ENCODE measurements around the gene PCDHGA6. TPM values are rescaled to one million over a fixed set of nuclear protein-coding genes. Genes with fewer than 3 reads are reported as not detected.

The PCDHGA6 gene
- total and polyA plus RNA-seq, 2 of the 8 experiments (the other 6 are each of a cell fraction or from before 2014, with no cell fraction given), result 1.4 to 2.0 TPM

GRCh38 chr5:141342773-141343172, 30.9 kb upstream of the PCDHGA6 start:
- no peak overlapping the region for H3K23ac ChIP-seq (ENCODE audit: insufficient read length)
- no peak overlapping the region for H3K56ac ChIP-seq (replicated peaks; ENCODE audit: insufficient read length, low read depth, low read length)
- no peaks in the 10 kb centered on the region for H3K79me1 ChIP-seq (ENCODE audit: low read depth, low read length)
- H2AK5ac ChIP-seq (ENCODE audit: low read depth, low read length), result no peak overlapping the region
- H2BK15ac ChIP-seq (ENCODE audit: low read length), result no peak overlapping the region
- no peak overlapping the region for H3K18ac ChIP-seq (ENCODE audit: extremely low read depth, low read length)
- no peaks in the 10 kb centered on the region for H3K79me2 ChIP-seq (ENCODE audit: control insufficient read depth in 1 of 2, insufficient read depth in 2 of 2, low read length in 2 of 2)
- H3K9ac ChIP-seq (replicated peaks in 1 of 4; ENCODE audit: extremely low read depth in 1 of 4, low read depth in 3 of 4, low read length in 3 of 4), result no peak overlapping the region
- no peak overlapping the region for H3K4ac ChIP-seq (replicated peaks; ENCODE audit: insufficient read length, low read depth, low read length)
- H2BK12ac ChIP-seq (ENCODE audit: low read depth, low read length), result no peak overlapping the region
- no peak overlapping the region for H3K4me3 ChIP-seq (ENCODE audit: extremely low read depth in 1 of 4, insufficient read depth in 2 of 4, low read depth in 3 of 4, low read length in 4 of 4)
- no peak for FAIRE-seq
- no peak overlapping the region for H2BK5ac ChIP-seq (ENCODE audit: low read depth, low read length)
- 85% methylated on average over 1 of the region's 1 CpG; no CpG with 5 or more reads in 1 of the 2 experiments for WGBS, 2 experiments (ENCODE audit: extremely low coverage in 1 of 2, insufficient coverage in 1 of 2, insufficient read length in 1 of 2, insufficient replicate concordance in 2 of 2, low coverage in 1 of 2, low lambda C conversion rate in 2 of 2, missing lambda C conversion rate in 1 of 2)
- no peak for DNase-seq (ENCODE audit: low read depth in 1 of 2, low spot score in 2 of 2)
- ChIA-PET POLR2A (ENCODE audit: partially characterized antibody) (no interaction called here), CTCF (ENCODE audit: partially characterized antibody) (interaction anchor here (0.8 to 4.8 kb wide), 26 partner anchors 8 to 224 kb away, joined by 3 to 21 read pairs (median 4); partner anchors contain the start of genes PCDHB14, PCDHB15, PCDHB4 and PCDHGA1)
- no peak overlapping the region for H2AFZ ChIP-seq (ENCODE audit: low read length)
- no peak overlapping the region for H4K5ac ChIP-seq (ENCODE audit: insufficient read length, low read depth, low read length)
- H3K27me3 ChIP-seq (replicated peaks in 1 of 4; ENCODE audit: control insufficient read depth in 3 of 4, extremely low read depth in 1 of 4, insufficient read depth in 3 of 4, low read length in 3 of 4), result no peaks in the 10 kb centered on the region
- H3K14ac ChIP-seq (ENCODE audit: insufficient read length), result no peak overlapping the region
- H3K4me1 ChIP-seq (replicated peaks in 1 of 4; ENCODE audit: control insufficient read depth in 3 of 4, insufficient read depth in 4 of 4, low read length in 3 of 4), result no peaks in the 10 kb centered on the region
- no peak overlapping the region for H4K8ac ChIP-seq (ENCODE audit: extremely low read depth, insufficient read depth, low read length)
- H3K27ac ChIP-seq (ENCODE audit: low read depth, low read length), result no peak overlapping the region
- H3K9me3 ChIP-seq (ENCODE audit: insufficient read depth in 2 of 2, low read depth in 1 of 2, low read length in 1 of 2), result peaks cover 33 to 46% of the 10 kb centered on the region in 2 experiments; a peak in 3 of 4 replicates
- H3K4me2 ChIP-seq (ENCODE audit: insufficient read depth in 1 of 2, low read depth in 2 of 2, low read length in 2 of 2), result no peak overlapping the region
- no peaks in the 10 kb centered on the region for H3K23me2 ChIP-seq (ENCODE audit: low read depth, low read length)
- no peak overlapping the region for H4K91ac ChIP-seq (replicated peaks; ENCODE audit: insufficient read length, low read length)
- H3K36me3 ChIP-seq (ENCODE audit: control insufficient read depth in 2 of 4, insufficient read depth in 4 of 4, low read length in 3 of 4), result no peaks in the 10 kb centered on the region
- H4K20me1 ChIP-seq (replicated peaks in 1 of 2; ENCODE audit: control insufficient read depth in 1 of 2, insufficient read depth in 2 of 2, low read length in 2 of 2), result no peaks in the 10 kb centered on the region
- no peak overlapping the region for H2BK120ac ChIP-seq (replicated peaks; ENCODE audit: low read depth, low read length)
- H2BK20ac ChIP-seq (ENCODE audit: low read length), result no peak overlapping the region
- TF ChIP-seq E2F6 (IDR thresholded peaks at IDR 0.05), result no peak
- TF ChIP-seq CTBP2 (IDR thresholded peaks at IDR 0.05; ENCODE audit: borderline replicate concordance, insufficient read depth, insufficient read length, low read length), result no peak
- no peak for TF ChIP-seq ATF3 (IDR thresholded peaks at IDR 0.05; ENCODE audit: insufficient read depth, low read depth, low read length)
- no peak for TF ChIP-seq EGR1 (IDR thresholded peaks at IDR 0.05; ENCODE audit: borderline replicate concordance, low read depth, low read length)
- TF ChIP-seq JUN (IDR thresholded peaks at IDR 0.05; ENCODE audit: low read depth, low read length), result no peak
- no peak for TF ChIP-seq KDM5A (IDR thresholded peaks at IDR 0.05; ENCODE audit: low read length)
- no peak for TF ChIP-seq SUZ12 (IDR thresholded peaks at IDR 0.05; ENCODE audit: low read length)
- no peak for TF ChIP-seq SIX5 (IDR thresholded peaks at IDR 0.05; ENCODE audit: low read depth, low read length)
- TF ChIP-seq TBP (IDR thresholded peaks at IDR 0.05; ENCODE audit: low read depth, low read length), result no peak
- no peak for TF ChIP-seq HDAC6 (IDR thresholded peaks at IDR 0.05; ENCODE audit: low read depth, low read length)
- TF ChIP-seq HDAC2 (IDR thresholded peaks at IDR 0.05; ENCODE audit: borderline replicate concordance in 1 of 2, low read depth in 2 of 2, low read length in 2 of 2), result no peak
- TF ChIP-seq SAP30 (IDR thresholded peaks at IDR 0.05; ENCODE audit: insufficient read depth, insufficient replicate concordance, low read length), result no peak
- no peak for TF ChIP-seq CBX8 (IDR thresholded peaks at IDR 0.05; ENCODE audit: borderline replicate concordance, low read depth, low read length)

Data from H1 (cell line).